ENCODE data around the gene RAPGEF2. TPM values are rescaled to one million over a fixed set of nuclear protein-coding genes. Genes with fewer than 3 reads are reported as not detected.

RAPGEF2 gene
- total and polyA plus RNA-seq, 10 of the 15 experiments (the other 5 are each of a cell fraction or from before 2014, with no cell fraction given), result 0.31 to 24.0 (median 2.9) TPM

DNA sequence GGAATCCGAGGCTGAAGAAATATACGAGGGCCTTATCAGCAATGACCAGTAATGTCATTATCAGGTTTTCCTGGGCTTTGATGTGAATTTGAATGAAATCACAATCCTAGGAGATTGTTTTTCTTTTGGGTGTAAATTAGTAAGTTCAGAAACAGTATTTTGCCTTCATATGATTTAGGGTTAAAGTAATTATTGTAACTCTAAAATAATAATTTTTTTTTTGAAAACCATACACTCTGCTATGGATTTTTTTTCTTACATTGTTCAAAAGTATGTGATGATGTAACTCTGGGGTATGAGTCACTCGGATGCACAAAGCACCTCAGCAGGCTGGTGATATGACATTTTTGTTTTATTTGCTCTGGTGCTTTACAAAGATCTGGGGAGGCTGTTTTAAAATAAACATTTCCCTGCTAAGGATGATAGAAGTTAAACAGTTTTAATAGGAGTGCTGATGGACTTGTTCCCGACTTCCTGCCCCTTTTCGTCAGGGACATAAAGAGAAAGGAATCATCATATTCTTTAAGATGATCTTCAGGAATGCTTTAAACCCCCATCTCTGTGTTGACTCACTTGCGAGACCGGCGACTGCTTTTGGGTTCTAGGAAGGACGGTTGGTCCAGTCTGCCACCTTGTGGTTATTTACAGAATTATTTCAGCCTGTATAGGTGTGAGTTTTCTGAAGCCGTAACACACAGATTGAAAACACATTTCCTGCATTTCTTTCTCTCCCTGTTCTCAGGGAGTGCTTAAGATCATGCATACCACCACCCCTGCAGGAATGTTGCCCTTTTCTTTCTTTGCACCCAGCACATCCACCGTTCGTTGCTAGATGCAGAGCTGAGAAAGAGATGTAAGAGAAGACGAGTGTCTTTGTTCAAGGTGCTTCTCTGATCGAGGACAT lies 72.5 kb downstream of the RAPGEF2 start (continued):
- TF ChIP-seq TCF7 (IDR thresholded peaks at IDR 0.05; ENCODE audit: borderline replicate concordance), result no peak
- TF ChIP-seq NFYA (IDR thresholded peaks at IDR 0.05; ENCODE audit: borderline replicate concordance, low read depth, low read length), result no peak
- no peak for TF ChIP-seq ZBTB33 (IDR thresholded peaks at IDR 0.05)
- no peak for TF ChIP-seq CBX3 (IDR thresholded peaks at IDR 0.05; ENCODE audit: borderline replicate concordance, low read depth)
- TF ChIP-seq TCF12 (IDR thresholded peaks at IDR 0.05; ENCODE audit: low read depth, low read length), result no peak
- no peak for TF ChIP-seq SP1 (IDR thresholded peaks at IDR 0.05; ENCODE audit: low read depth, low read length)
- no peak for TF ChIP-seq KAT2A (conservative IDR thresholded peaks at IDR 0.05; ENCODE audit: control insufficient read depth, low read depth, low read length)
- 0 out of 2 replicates have a peak, but pooled peaks have one; percentile 59 for TF ChIP-seq CBX5 (IDR thresholded peaks at IDR 0.05; ENCODE audit: low read depth)
- 0 out of 2 replicates have a peak, but pooled peaks have one; percentile 47 for TF ChIP-seq MEF2A (IDR thresholded peaks at IDR 0.05; ENCODE audit: insufficient read depth, low read depth, low read length)
- TF ChIP-seq EZH2 (IDR thresholded peaks at IDR 0.05; ENCODE audit: borderline replicate concordance, control insufficient read depth, low read depth, low read length), result no peak
- no peak for TF ChIP-seq RELA (IDR thresholded peaks at IDR 0.05; ENCODE audit: borderline replicate concordance, partially characterized antibody)
- TF ChIP-seq POLR2AphosphoS5 (IDR thresholded peaks at IDR 0.05; ENCODE audit: low read length), result no peak
- TF ChIP-seq BHLHE40 (IDR thresholded peaks at IDR 0.05; ENCODE audit: borderline replicate concordance in 1 of 2, low read depth in 2 of 2, low read length in 1 of 2), result 0 out of 4 replicates have a peak, but pooled peaks of 1 of the 2 experiments have one; percentile 13
- peak; percentile 37; the same call in 1 of the 2 replicates for TF ChIP-seq SMARCA5 (IDR thresholded peaks at IDR 0.05)
- no peak for TF ChIP-seq MTA3 (IDR thresholded peaks at IDR 0.05; ENCODE audit: borderline replicate concordance, low read length)
- TF ChIP-seq YY1 (IDR thresholded peaks at IDR 0.05; ENCODE audit: low read depth, low read length), result peak; percentile 67; the same call in 1 of the 2 replicates
- TF ChIP-seq, protein P1, sequence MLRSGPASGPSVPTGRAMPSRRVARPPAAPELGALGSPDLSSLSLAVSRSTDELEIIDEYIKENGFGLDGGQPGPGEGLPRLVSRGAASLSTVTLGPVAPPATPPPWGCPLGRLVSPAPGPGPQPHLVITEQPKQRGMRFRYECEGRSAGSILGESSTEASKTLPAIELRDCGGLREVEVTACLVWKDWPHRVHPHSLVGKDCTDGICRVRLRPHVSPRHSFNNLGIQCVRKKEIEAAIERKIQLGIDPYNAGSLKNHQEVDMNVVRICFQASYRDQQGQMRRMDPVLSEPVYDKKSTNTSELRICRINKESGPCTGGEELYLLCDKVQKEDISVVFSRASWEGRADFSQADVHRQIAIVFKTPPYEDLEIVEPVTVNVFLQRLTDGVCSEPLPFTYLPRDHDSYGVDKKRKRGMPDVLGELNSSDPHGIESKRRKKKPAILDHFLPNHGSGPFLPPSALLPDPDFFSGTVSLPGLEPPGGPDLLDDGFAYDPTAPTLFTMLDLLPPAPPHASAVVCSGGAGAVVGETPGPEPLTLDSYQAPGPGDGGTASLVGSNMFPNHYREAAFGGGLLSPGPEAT (IDR thresholded peaks at IDR 0.05; ENCODE audit: low read depth), result 0 out of 2 replicates have a peak, but pooled peaks have one; percentile 14
- TF ChIP-seq SIN3A (IDR thresholded peaks at IDR 0.05; ENCODE audit: low read depth, low read length), result no peak
- 0 out of 2 replicates have a peak, but pooled peaks have one; percentile 36 for TF ChIP-seq ZNF24 (IDR thresholded peaks at IDR 0.05)
- TF ChIP-seq SMC3 (IDR thresholded peaks at IDR 0.05; ENCODE audit: borderline replicate concordance, low read length), result peak; percentile 98
- peak; percentile 55 for TF ChIP-seq SKIL (IDR thresholded peaks at IDR 0.05; ENCODE audit: low read depth, poor library complexity, severe bottlenecking)
- TF ChIP-seq ZNF207 (IDR thresholded peaks at IDR 0.05; ENCODE audit: borderline replicate concordance), result no peak
- TF ChIP-seq CREM (IDR thresholded peaks at IDR 0.05; ENCODE audit: low read depth), result no peak
- TF ChIP-seq FOXM1 (IDR thresholded peaks at IDR 0.05; ENCODE audit: low read depth, low read length), result peak; percentile 51; the same call in 1 of the 2 replicates
